ENCODE results near the gene BPIFB2. TPM values are rescaled to one million over a fixed set of nuclear protein-coding genes. Genes with fewer than 3 reads are reported as not detected.

Gene BPIFB2
- polyA plus RNA-seq, 1 donor: not detected

DNA sequence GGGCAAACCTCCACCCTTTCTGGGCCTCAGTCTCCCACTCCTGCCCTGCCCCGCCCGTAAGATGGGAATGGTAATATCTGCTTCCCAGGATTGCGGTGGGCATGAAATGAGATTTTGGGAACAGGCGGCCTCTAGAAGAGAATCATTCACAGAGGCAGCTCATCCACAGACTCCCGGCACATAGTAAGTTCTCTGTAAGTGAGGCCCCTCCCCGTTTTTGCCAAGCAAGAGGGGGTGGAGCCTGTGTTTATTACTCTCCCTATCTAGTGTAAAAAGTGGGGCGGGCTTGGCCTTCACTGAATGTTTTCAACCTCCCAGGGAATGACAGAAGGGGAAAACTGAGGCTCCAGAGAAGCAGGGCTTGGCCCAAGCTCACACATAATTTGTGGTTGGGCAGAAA lies 23.3 kb upstream of the BPIFB2 start:
- DNase-seq (ENCODE audit: low read depth): no peak

DNA sequence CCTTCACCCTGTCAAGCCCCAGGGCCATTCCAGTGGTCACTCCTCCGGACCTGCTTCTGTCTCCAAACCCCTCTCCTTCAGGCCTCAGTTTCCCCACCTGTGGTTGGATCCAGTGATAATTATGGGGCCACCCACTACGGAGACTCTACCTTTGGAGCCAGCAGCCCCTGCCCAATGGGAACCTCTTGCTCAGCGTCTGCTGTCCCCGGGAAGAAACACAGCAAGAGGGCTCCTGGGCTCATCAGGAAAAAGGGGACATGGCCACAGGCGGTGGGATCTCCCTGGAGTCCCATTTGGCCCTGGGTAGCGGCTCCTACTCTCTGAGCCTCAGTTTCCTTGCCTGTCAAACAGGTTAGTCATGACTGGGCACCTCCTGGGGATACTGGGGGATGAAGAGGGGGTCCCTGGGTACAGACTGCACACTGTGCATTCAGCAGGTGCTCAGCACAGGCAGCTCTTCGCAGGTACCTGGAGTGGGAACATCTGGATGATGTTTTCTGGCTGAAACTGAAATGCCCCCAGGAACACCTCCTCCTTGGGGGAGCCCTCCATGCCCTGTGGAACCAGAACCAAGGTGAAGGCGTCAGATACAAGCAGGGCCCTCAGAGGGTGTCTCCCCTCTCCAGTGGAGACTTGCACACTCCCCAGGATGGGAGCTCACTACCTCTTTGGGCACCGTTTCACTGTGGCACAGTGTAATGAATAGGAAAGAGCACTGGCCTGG lies 22.7 kb upstream of the BPIFB2 start:
- no peak for DNase-seq (ENCODE audit: low read depth)

DNA sequence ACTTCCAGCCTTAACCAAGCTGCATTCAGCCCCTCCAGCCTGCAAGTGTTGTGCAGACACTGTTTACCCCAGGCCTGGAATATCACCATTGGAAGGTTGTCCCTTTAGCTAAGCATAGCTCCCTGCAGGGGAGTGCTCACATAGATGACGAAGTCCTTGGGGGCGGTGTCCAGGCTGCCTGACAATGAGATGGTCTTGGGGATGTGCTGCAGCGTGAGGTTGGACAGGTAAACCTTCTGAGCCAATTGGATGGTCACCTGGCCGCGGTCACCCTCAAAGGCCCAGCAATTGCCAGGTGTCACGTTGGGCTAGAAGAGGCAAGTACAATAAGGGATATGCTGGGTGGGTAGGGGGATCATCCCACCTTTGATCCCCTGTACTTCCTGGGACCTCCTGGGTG lies 21.9 kb upstream of the BPIFB2 start:
- DNase-seq (ENCODE audit: low read depth): no peak

DNA sequence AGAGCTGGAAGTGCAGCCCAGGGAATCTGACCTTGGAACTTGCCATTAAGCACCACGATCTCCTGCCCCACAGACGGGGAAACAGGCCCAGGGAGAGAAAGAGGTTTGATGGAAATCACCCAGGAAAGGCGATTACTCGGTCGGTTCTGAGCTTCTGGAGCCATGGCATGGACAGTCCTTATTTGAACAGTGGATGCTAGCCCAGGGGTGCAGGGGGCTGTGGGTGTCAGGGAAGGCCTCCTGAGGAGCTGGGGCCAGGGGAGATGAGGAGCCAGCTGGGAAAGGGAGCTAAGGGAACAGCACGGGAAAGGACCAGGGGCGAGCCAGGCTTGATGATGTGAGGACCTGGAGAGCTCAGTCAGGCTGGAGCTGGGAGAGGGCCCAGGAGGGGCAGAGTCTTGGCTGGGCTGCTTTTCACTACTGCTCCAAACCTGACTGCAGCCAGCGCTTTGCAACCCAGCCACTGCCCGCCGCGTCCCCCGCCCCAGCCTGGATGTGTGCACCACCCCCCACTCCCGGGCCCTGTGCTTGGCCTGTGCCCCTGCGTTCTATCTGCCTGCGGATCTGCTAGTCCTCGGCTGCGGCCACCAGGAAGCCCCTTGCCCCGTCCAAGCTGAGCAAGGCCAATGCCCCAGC lies 21.1 kb upstream of the BPIFB2 start:
- DNase-seq (ENCODE audit: low read depth): no peak

DNA sequence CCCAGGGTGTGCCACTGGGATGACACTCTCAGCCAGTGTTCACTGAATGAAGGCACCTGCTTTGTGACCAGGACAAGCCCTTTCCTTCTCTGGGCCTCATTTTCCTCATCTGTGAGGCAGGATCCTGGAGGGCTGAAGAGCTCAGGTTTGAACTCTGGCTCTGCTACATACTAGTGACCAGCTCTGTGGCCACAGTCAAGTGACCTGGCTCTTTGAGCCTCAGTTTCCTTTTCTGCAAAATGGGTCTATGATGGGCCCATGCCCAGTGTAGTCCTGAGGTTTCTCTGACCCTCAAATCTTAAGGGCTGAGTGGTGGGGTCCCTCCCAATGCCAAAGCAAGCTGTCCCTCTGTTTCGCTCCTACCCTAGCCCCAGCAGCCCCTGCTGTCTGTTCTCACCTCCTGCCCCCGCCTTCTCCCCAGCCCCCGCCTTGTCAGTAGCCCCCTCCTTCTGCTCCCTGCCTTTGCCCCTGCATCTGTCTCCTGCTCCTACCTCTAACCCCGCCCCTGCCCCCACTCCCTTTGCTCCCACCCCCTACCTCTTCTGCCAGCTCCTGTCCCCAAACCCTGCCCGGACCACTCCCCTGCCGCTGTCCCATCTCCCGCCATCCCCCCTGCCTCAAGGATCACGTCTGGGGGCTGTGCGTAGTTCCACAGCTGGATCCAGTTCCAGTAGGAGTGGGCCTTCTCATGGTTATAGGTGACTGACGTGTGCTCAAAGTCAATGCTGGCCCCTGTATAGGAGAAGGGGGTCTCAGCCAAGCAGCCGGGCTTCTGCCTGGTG lies 20.3 kb upstream of the BPIFB2 start:
- no peak for DNase-seq (ENCODE audit: low read depth)

DNA sequence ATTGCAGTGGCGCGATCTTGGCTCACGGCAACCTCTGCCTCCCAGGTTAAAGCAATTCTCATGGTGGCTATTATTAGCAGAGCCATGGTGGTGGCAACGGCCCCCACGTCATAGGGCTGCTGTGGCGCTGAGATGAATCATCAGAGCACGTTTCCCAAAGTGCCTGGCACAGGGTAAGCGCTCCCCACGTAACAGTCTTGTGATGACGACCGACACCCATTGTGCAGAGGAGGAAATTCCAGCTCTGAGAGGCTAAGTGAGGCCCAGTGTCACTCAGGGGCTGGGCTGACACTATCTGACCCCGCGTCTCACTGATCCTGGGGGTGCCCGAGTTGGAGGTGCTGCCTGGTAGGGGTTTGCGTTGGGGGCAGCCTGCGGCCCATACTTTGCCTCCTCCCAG lies 19.5 kb upstream of the BPIFB2 start:
- DNase-seq (ENCODE audit: low read depth): no peak

DNA sequence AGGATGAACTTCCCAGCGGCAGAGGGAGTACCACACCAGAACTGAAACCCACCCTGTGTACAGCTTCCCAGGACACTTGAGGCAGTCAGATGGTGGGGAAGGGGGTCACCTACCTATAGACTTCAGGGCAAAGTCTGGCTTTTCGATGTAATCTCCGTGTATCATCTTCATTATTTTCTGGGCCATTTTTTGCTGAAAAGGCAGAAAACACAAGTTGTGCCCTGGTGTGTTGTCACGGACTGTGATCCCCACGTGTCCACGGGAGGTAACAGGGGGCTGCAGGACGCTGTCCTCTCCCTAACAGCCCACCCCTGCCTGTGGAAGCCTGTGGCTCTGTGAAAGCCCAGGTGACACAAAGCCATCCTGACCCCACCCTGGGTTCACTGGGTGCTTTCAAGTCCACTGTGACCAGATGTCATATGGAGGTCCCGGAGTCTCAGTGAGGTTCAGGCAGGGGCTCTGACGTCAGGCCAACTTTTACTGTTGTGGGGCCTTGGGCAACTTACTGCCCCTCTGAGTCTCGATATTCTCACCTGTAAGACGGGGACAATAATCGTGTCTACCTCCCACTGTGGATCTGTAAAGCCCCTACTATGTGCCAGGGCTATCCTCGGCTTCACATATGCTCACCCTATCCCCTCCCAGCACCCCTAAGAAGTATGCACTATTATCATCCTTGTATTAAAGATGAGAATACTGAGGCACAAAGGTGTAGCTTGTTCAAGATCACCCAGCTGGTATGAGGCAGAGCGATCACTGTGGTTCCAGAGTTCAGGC lies 17.8 kb upstream of the BPIFB2 start:
- no peak for DNase-seq (ENCODE audit: low read depth)

DNA sequence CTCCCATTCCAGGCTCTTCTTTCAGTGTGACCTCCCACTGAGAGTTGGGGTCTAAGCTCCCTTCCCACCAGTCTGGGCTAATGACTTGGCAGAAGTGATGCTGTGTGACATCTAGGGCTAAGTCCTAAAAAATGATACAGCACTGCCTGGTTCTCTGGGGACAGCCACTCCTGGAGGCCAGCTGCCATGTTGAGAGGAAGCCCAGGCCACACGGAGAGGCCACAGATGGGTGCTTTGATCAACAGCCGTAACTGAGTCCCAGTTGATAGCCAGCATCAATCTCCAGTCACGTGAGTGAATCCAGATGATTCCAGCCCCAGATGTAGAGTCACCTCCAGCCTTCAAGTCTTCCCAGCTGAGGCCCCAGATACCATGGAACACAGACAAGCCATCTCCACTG lies 17.1 kb upstream of the BPIFB2 start:
- no peak for DNase-seq (ENCODE audit: low read depth)

DNA sequence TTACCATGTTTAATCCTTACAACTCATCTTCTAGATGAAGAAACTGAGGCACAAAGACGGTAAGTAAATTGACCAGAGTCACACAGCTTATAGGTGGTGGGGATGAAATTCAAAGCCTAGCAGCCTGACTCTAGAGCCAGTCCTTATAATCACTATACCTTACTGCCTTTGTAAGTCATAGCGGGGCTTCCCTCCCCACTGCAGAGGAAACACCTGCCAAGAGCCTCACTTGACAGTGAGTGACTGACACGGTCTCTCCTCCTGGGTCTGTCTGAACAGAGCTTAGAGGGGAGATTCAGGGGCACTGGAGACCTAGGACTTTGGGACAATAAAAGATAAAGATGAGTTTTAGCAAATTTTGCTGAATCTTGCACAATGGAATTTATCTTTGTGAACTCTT lies 16.1 kb upstream of the BPIFB2 start:
- DNase-seq (ENCODE audit: low read depth): no peak

DNA sequence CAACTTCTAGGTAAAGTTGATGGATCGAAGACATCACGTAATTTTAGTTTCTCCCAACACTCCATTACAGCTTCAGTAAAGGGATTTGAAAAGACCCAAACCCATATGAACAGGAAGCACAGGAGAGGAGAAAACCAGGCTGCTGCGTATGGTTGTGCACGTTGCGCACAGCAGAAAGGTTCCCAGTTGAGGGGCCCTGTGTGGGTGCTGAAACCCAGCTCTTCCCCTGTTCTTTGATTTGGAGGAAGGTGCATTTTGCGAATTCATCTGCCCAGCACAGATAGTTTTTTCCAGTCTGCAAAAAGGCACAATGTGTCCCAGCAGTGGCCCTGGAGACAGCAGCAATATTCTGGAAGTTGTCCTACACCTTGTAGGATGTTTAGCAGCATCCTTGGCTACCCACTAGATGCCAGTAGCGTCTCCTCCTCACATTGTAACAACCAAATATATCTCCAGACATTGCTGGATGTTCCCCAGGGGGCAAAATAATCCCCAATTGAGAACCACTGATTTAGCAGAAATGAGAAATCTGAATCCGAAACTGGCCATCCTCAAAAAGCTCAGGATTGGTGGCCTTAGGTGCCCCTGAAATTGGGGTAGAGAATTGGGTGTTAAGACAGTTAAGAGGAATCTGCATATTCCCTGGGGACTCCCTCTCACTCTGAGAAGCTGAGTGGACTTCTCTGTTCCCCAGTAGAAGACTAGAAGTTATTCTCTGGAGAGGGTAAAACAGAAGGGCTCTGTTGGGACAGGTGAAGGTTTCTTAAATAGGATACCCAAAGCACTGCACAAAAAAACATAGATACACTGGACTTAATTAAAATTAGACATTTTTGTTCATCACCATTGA lies 15.5 kb upstream of the BPIFB2 start:
- DNase-seq (ENCODE audit: low read depth): no peak

DNA sequence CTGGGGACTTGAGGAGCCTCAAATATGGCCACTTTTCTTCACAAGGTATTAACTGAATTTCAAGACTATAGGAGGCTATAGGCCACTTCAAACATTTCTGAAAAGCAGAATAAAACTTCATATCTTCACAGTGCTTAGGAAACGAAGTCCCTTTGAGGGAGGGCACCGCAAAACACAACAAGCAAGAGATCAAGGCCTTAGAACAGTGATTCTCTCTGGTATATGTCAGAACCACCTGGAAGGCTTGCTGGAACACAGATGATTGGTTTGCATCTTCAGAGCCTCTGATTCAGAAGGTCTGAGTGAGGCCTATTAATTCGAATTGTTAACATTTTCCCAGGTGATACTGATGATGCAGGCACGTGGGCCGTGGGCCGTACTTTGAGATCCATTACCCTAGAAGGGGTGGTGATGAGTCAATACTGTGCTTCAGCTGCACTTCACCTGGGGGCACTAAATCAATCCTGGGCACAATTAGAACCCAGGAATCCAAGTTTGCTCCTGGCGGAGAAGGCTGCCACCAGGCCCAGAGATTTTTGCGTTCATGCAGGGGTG lies 13.9 kb upstream of the BPIFB2 start:
- no peak for DNase-seq (ENCODE audit: low read depth)

DNA sequence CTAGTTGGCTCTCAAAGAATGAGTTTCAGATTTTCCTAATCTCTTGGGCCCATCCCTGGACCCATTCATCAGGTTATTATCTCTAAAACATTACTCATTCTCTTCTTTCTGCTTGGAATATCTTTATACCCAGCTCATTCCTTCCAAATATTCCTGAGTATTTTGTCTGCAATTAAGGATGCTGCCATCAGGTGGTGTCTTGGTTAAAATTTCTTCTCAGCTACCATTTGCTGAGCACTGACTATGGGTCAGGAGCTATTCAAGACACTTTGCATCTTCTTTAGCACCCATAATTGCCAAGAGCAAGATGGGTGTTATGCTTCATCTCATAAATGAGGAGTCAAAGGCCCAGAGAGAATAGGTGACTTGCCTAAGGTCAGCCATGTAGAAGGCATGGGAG lies 11.7 kb upstream of the BPIFB2 start:
- no peak for DNase-seq (ENCODE audit: low read depth)

DNA sequence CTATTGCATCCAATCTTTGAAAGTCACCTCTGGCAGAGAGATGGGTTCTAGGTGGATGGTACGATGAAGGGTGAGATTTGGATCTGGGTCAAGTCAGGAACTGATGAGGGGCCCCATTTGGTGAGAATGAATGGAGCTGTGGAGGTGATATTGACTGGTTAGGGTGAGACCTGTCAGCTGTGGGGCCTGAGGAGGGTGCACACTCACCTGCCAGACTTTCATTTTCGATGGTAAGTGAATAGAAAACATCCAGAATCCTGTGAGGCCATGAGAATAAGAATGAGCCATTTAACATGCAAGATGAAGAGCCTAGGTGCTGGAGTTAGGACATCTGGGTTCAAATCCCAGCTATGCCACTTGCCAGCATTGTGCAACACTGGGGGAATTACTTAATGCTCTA lies 10.1 kb upstream of the BPIFB2 start:
- no peak for DNase-seq (ENCODE audit: low read depth)

DNA sequence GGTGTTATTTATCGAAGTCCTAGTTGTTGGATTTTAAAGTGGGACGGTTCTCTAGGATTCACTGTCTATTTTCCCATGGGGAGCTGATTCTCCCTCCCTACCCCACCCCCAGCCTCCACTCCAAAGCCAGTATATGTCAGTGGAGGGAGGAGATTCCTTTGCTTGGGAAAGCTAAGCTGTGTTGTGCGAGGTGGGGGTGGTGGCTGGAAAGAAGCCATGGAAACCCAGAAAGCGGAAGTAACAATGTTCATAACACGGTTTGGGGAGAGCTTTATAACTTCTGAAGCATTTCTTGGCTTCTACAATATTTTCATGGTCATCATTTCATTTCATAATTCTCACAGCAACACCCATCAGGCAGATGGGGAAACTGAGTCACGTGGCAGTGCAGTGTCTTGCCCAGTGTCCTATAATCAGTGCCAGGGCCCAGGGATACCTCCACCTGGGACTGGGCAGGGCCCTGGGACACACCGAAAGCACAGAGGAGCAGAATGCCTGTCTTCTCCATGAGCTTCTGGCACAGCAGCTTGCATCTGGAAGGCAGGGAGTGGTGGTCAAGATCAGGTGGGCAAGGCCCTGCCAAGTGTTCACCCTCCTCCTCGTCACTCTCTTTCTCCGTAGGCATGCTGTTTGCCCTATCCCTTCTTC lies 7.8 kb upstream of the BPIFB2 start:
- DNase-seq (ENCODE audit: low read depth): peak; percentile 8

DNA sequence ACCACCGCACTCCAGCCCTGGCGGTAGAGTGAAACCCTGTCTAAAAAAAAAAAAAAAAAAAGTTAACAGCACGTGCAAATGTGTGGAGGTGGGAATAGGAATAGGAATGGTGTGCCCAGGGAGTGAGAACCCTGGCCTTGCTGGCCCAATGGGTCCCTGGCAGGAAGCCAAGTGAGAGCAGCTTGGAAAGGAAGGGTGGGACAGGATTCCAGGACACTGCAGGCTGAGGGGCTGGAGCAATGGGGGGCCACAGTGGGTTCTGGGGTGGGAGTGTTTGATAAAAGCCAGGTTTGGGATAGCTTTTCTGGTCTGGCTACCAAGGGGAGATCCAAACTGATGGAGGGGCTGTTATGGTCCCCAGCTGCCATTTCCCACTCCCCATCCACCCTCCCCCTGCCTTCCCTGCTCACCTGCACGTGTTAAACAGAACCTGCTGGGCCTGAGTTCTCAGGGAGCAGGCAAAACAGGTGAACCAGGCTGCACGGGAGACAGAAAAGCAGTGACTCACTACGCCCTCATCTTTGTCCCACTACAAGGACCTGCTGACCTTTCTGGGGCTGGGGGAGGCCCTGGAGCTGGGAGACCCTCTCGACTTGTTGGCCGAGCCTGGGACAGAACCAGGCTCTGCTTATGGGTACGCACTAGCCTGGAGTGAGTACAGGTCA lies 6.6 kb upstream of the BPIFB2 start:
- DNase-seq (ENCODE audit: low read depth): no peak

DNA sequence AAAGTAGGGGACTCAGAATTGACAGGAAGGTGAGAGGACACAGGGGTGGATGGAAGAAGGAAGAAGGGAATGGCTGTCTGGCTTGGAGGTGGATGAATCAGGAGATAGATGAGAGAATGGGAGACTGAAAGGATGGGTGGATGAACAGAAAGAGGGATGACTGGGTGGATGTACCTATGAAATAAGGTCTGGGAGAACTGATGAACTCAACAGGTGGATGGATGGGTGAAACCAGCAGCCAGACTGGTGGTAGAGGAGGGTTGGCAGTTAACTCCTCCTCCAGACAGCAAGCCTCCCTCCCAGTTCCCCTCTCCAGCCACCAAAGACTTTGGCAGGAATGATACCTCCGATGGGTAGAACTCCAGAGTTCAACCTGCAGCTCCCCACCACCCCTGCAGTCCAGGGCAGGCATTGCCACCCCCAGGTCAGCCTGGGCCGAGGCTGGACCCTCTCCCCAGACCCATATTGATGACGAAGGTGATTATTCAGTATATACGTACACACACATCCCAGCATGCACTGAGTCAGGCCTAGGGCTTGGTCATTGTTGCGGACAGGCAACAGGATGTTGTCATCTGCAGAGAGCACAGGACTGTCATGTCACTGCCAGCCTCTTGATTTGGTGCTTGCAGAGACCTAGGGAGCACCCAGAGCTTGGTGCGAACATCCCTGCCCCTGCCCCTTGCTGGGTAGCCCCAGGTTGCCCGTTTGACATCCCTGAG lies 5.3 kb upstream of the BPIFB2 start:
- no peak for DNase-seq (ENCODE audit: low read depth)

DNA sequence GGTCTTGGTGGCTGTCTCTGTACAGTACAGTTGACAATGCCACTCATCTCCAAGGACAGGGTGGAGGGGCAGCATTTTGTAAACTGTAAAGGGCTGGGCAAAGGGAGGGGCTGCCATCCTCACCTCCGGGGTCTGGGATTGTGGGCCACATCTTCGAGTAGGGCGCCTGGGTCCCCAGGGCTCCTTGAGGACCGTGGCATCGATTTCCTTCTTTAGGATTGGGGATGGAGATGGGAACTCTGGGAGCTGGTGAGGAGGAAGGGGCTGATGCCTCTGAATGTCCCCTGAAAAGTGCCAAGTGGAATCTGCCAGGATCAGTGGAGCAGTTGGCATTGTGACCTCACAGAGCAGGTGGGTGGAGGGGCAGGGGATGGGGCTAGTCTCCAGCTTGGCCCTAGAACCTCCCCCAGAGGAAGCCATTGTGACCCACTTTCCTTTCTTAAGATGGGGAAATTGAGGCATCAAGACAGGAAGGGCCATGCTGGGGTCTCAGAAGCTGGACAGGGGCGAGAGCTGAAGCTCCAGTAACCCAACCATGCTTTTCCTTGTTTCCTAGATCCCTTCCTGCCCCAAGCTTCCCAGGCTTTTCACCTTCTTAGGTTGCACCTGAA lies 3.3 kb upstream of the BPIFB2 start, which contains the start of gene SUN5:
Gene SUN5, minus strand, starts transcription at position 293 of the 611 bp plus-strand sequence. Its CDS starts 93 bp downstream, at position 200.
- DNase-seq (ENCODE audit: low read depth): no peak

DNA sequence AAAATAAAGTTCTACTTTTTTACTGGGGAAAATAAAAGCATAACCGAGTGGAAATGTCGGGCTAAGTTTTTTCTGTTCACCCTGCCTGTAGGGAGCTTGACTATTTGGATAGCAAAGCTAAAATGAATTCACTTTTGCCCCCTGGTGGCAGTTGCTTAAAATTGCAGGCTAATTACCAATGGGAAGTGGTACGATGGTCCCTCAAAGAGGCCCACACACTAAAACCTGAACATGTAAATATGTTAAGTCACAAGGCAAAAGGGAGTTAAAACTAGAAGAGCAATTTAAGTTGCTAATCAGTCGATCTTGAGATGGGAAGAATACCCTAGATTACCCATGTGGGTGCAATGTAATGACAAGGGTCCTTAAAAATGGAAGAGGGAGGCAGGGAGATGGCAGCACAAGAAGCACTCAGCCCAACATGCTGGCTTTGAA lies 2.4 kb upstream of the BPIFB2 start:
- DNase-seq (ENCODE audit: low read depth): no peak
